Mucosa of descending colon (tissue), 3 donors: Measurements from ENCODE around the gene SAMD4A. TPM values are rescaled to one million over a fixed set of nuclear protein-coding genes. Genes with fewer than 3 reads are reported as not detected.
A peak's percentile ranks its signal among the peaks of the same experiment; 100 is the strongest.

ENCODE experiments used
- ATAC-seq: fragments of 200-7000 bp; cut with Tn5 transposase; one replicate; pipeline ENCODE4 v1.9.1; 2020; ENCODE audit warnings: mild to moderate bottlenecking, moderate library complexity
- DNase-seq, 3 donors: peaks; one replicate each; pipeline ENCODE4 v3.0.0-alpha.2; 2020
- H3K36me3 ChIP-seq: fragments of 200-600 bp; one replicate; pipeline ENCODE4 v1.8.0; 2021; ENCODE audit warnings: low read depth, mild to moderate bottlenecking
- H3K4me1 ChIP-seq: fragments of 200-600 bp; one replicate; pipeline ENCODE4 v1.8.0; 2021; ENCODE audit warnings: low read depth, mild to moderate bottlenecking
- H3K4me3 ChIP-seq: fragments of 200-600 bp; one replicate; pipeline ENCODE4 v1.8.0; 2021; ENCODE audit warnings: mild to moderate bottlenecking
- H3K9me3 ChIP-seq: fragments of 200-600 bp; one replicate; pipeline ENCODE4 v1.8.0; 2021; ENCODE audit warnings: mild to moderate bottlenecking
- intact Hi-C, 2 donors: fragments of 100-400 bp; cut with DNase I in 1 of 2; cut with micrococcal nuclease in 1 of 2; formaldehyde crosslinking; loops; one replicate each; pipeline versions ENCODE4 v1.11.0 to v1.11.1; 2022; cut with DNase I, micrococcal nuclease
- total RNA-seq, 3 donors: library from RNA; stranded (reverse); fragmentation: NEBNext Ultra II Directional in 2 of 3; extraction: Animal tissue kit (Norgen Biotek cat#: 25700) in 2 of 3; gene quantifications; one replicate each; pipeline versions ENCODE4 v1.2.1 to v1.2.4, GENCODE V29; 2021 to 2023
- TF ChIP-seq, protein P1 (sequence below): fragments of 200-600 bp; IDR thresholded peaks from one replicate; pipeline ENCODE4 v1.8.0; 2022; ENCODE audit warnings: antibody characterized with exemption, mild to moderate bottlenecking
- donor health status: DM: no; HTN: no; CAD: no; lungs with moderate emphysema.
- donor health status: DM: no; HTN: no; CAD: no.
- donor health status: DM: no; HTN: yes; CAD: no.

SAMD4A gene
- total RNA-seq, 3 donors from 2014 or later = 14.7 to 82.1 (median 16.5) TPM

GRCh38 chr14:54652188-54652587, 85.3 kb downstream of the SAMD4A start:
- Histone ChIP-seq H3K36me3 (no peaks in the 10 kb centered on the region), H3K4me1 (peaks cover 4% of the 10 kb centered on the region), H3K9me3 (no peaks in the 10 kb centered on the region), H3K4me3 (no peak overlapping the region)
- TF ChIP-seq, protein P1, sequence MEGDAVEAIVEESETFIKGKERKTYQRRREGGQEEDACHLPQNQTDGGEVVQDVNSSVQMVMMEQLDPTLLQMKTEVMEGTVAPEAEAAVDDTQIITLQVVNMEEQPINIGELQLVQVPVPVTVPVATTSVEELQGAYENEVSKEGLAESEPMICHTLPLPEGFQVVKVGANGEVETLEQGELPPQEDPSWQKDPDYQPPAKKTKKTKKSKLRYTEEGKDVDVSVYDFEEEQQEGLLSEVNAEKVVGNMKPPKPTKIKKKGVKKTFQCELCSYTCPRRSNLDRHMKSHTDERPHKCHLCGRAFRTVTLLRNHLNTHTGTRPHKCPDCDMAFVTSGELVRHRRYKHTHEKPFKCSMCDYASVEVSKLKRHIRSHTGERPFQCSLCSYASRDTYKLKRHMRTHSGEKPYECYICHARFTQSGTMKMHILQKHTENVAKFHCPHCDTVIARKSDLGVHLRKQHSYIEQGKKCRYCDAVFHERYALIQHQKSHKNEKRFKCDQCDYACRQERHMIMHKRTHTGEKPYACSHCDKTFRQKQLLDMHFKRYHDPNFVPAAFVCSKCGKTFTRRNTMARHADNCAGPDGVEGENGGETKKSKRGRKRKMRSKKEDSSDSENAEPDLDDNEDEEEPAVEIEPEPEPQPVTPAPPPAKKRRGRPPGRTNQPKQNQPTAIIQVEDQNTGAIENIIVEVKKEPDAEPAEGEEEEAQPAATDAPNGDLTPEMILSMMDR = no peak
- ATAC-seq = peak; percentile 64
- DNase-seq = peak; percentile 46 to 62 (median 48)
- intact Hi-C loops = no loop called here

DNA sequence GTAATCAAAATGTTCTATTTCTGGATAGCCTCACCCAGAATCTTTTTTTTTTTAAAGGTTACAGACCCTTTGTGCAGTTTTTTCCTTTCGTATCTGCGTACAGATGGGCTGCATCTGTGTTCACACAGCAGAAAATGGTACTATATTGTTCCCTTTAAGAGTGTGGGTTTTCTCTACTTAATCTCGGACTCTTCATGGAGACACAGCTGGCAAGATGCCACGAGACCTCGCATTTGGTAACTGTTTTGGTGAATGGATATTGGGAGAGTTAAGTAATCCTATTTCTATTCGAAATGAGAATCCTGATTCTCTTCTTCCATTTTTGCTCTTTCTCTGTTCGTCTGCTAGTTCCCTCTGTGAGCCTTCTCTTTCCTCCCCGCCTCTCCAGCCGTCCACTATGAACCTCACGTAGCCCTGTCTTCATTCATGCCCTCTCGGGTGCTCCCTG, 85.7 kb downstream of the SAMD4A start:
- TF ChIP-seq, protein P1 = no peak
- Histone ChIP-seq H3K4me1 (peaks cover 4% of the 10 kb centered on the region), H3K4me3 (no peak overlapping the region), H3K36me3 (no peaks in the 10 kb centered on the region), H3K9me3 (no peaks in the 10 kb centered on the region)
- ATAC-seq (no peak), DNase-seq (no peak)
- intact Hi-C loops = no loop called here

- Histone ChIP-seq H3K36me3 (no peaks in the 10 kb centered on the region), H3K4me3 (no peak overlapping the region), H3K4me1 (peaks cover 4% of the 10 kb centered on the region), H3K9me3 (no peaks in the 10 kb centered on the region)
- ATAC-seq = peak; percentile 23
- intact Hi-C loops = no loop called here
- TF ChIP-seq, protein P1 = no peak
- no peak for DNase-seq
Measured at GRCh38 chr14:54653712-54654469, 87.0 kb downstream of the SAMD4A start.

DNA sequence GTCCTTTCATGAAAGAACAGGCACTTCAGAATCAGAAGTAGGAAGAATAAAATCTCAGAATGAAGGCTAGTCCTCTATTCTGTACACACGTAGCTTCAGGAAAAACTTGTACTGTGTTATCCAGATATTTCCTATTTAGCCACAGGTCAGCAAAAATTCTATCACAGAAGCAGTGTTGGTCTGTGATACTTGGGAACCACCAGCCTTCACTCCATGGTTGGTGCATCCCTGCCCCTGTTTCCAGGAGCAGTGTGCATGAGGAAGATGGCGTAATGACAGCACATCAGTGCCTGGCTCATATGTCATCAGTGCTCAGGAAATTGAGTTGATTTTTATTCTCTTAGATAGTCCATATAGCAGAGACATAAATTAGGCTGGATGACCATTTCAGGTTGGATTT, 87.7 kb downstream of the SAMD4A start:
- Histone ChIP-seq H3K4me3 (no peak overlapping the region), H3K36me3 (no peaks in the 10 kb centered on the region), H3K9me3 (no peaks in the 10 kb centered on the region), H3K4me1 (peaks cover 4% of the 10 kb centered on the region)
- ATAC-seq (no peak), DNase-seq (no peak)
- TF ChIP-seq, protein P1 = no peak
- intact Hi-C loops = no loop called here

DNA sequence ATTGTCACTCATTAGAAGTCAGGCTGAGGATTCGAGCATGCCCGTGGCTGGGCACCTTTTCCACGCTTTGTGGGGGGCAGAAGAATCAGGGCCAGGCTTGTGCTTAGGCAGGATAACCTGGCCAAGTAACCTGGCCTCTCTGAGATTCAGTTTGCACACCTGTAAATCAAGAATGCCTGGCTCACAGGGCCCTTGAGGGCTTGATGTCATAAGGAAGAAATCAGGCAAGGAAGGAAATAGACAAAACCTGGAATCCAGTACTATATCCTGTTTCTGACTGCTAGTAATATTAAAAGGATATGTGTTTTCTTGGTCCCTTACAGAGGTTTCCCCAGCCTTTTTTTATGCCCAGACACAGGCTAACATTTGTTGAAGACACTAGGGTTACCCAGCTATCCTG, 91.9 kb downstream of the SAMD4A start:
- DNase-seq (no peak), ATAC-seq (no peak)
- TF ChIP-seq, protein P1 = no peak
- H3K4me1 ChIP-seq = no peaks in the 10 kb centered on the region
- no peaks in the 10 kb centered on the region for H3K9me3 ChIP-seq
- H3K4me3 ChIP-seq = no peak overlapping the region
- no peaks in the 10 kb centered on the region for H3K36me3 ChIP-seq
- intact Hi-C loops = no loop called here
